ENCODE results near the gene HOXD4.

HOXD4 gene

GRCh38 chr2:176158855-176159662, 7.7 kb downstream of the HOXD4 start:
- DNase-seq: no peak

- DNase-seq: no peak
These were observed 8.4 kb downstream of the HOXD4 start for GRCh38 chr2:176159663-176160250.

GRCh38 chr2:176160251-176160985, 9.1 kb downstream of the HOXD4 start:
- no peak for DNase-seq

- no peak for DNase-seq
These were observed 9.9 kb downstream of the HOXD4 start for GRCh38 chr2:176160986-176161824.

- DNase-seq: no peak
These were observed 10.7 kb downstream of the HOXD4 start for GRCh38 chr2:176161825-176162626.

GRCh38 chr2:176162911-176163671, 11.7 kb downstream of the HOXD4 start:
- no peak for DNase-seq

- no peak for DNase-seq
These were observed 12.3 kb downstream of the HOXD4 start for GRCh38 chr2:176163672-176164056.

GRCh38 chr2:176164201-176164600, 12.9 kb downstream of the HOXD4 start:
- no peak for DNase-seq

- DNase-seq: no peak
These were observed 13.4 kb downstream of the HOXD4 start for GRCh38 chr2:176164611-176165369.

- no peak for DNase-seq
These were observed 14.2 kb downstream of the HOXD4 start for GRCh38 chr2:176165370-176166050.

GRCh38 chr2:176166272-176166671, 14.9 kb downstream of the HOXD4 start:
- no peak for DNase-seq

- no peak for DNase-seq
These were observed 16.0 kb downstream of the HOXD4 start for GRCh38 chr2:176167398-176167797.

- DNase-seq: no peak
These were observed 17.8 kb downstream of the HOXD4 start for GRCh38 chr2:176169181-176169580.

GRCh38 chr2:176169711-176170110, 18.4 kb downstream of the HOXD4 start:
- no peak for DNase-seq

- DNase-seq: no peak
These were observed 19.4 kb downstream of the HOXD4 start for GRCh38 chr2:176170602-176171305.

- no peak for DNase-seq
These were observed 20.1 kb downstream of the HOXD4 start for GRCh38 chr2:176171351-176172006.

GRCh38 chr2:176172007-176172894, 20.9 kb downstream of the HOXD4 start:
- DNase-seq: no peak
